AG09309 (cell line): ENCODE data around the gene FAS.

Source experiments
- DNase-seq: peaks from one replicate; pipeline ENCODE4 v3.0.0-alpha.2; 2010; ENCODE audit warnings: low read depth
- H3K4me3 ChIP-seq: 2 replicates; pipeline ENCODE4 v1.5.1; 2011; ENCODE audit warnings: mild to moderate bottlenecking, low read depth, low read length, moderate library complexity; ENCODE audit not compliant: control insufficient read depth
- CTCF ChIP-seq: IDR thresholded peaks from 2 replicates; pipeline ENCODE4 v1.5.1; 2011; ENCODE audit warnings: mild to moderate bottlenecking, low read depth, low read length, inconsistent platforms; ENCODE audit not compliant: insufficient read depth, control insufficient read depth; ENCODE audit errors: missing control alignments

FAS gene

GRCh38 chr10:88958721-88959120 lies 31.9 kb upstream of the FAS start:
- no peak overlapping the region for H3K4me3 ChIP-seq
- no peak for DNase-seq
- no peak for TF ChIP-seq CTCF

GRCh38 chr10:88960802-88961201 lies 29.8 kb upstream of the FAS start:
- no peak for TF ChIP-seq CTCF
- H3K4me3 ChIP-seq: no peak overlapping the region
- no peak for DNase-seq

GRCh38 chr10:88961266-88961665 lies 29.3 kb upstream of the FAS start:
- no peak overlapping the region for H3K4me3 ChIP-seq
- no peak for TF ChIP-seq CTCF
- DNase-seq: no peak

- H3K4me3 ChIP-seq: no peak overlapping the region
- no peak for TF ChIP-seq CTCF
- no peak for DNase-seq
These were observed 28.3 kb upstream of the FAS start for GRCh38 chr10:88962336-88962735.

- TF ChIP-seq CTCF: peak; percentile 6
- DNase-seq: no peak
- H3K4me3 ChIP-seq: no peak overlapping the region
These were observed 27.3 kb upstream of the FAS start for GRCh38 chr10:88963318-88963717.

- DNase-seq: no peak
- H3K4me3 ChIP-seq: no peak overlapping the region
- TF ChIP-seq CTCF: no peak
These were observed 26.2 kb upstream of the FAS start for GRCh38 chr10:88964360-88964759.

- no peak for DNase-seq
- no peak for TF ChIP-seq CTCF
- H3K4me3 ChIP-seq: no peak overlapping the region
These were observed 25.7 kb upstream of the FAS start for GRCh38 chr10:88964869-88965415.
